ENCODE results near the gene PLBD1.

Gene PLBD1, protein sequence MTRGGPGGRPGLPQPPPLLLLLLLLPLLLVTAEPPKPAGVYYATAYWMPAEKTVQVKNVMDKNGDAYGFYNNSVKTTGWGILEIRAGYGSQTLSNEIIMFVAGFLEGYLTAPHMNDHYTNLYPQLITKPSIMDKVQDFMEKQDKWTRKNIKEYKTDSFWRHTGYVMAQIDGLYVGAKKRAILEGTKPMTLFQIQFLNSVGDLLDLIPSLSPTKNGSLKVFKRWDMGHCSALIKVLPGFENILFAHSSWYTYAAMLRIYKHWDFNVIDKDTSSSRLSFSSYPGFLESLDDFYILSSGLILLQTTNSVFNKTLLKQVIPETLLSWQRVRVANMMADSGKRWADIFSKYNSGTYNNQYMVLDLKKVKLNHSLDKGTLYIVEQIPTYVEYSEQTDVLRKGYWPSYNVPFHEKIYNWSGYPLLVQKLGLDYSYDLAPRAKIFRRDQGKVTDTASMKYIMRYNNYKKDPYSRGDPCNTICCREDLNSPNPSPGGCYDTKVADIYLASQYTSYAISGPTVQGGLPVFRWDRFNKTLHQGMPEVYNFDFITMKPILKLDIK

GRCh38 chr12:14567351-14568162 lies at the start of gene PLBD1:
PLBD1 (minus strand) TSS chr12:14567883; CDS start chr12:14567696, 187 bp downstream.
- no peak for TF ChIP-seq Cebpa-rat (IDR thresholded peaks at IDR 0.05)
- Histone ChIP-seq H4K20me1 (no peaks in the 10 kb centered on the region), H3K4me3 (no peak within 1 kb of the TSS), H3K9ac (no peak within 1 kb of the TSS), H3K27ac (no peak within 1 kb of the TSS), H3K36me3 (no peaks in the 10 kb centered on the region; a peak in 1 of 22 replicates), H3K9me3 (replicated peaks in 1 of 11) (peaks cover 18 to 25% (median 21%) of the 10 kb centered on the region in 11 experiments), H3K27me3 (no peaks in the 10 kb centered on the region), H3K4me2 (no peak within 1 kb of the TSS), H3K4me1 (no peaks in the 10 kb centered on the region)

GRCh38 chr12:14614704-14615121 lies 47.0 kb upstream of the PLBD1 start:
- Histone ChIP-seq H3K4me3 (0 out of 20 replicates have a peak overlapping the region, but pooled peaks of 1 of the 10 experiments have one; percentile 1), H3K9ac (peak overlapping the region in 7 of 11 experiments; percentile 3 to 54 (median 41); a peak in 7 of 22 replicates), H3K9me3 (replicated peaks in 1 of 11) (peaks cover 13 to 40% (median 30%) of the 10 kb centered on the region in 11 experiments), H4K20me1 (no peaks in the 10 kb centered on the region), H3K4me1 (peaks cover 32 to 49% (median 40%) of the 10 kb centered on the region in 10 experiments), H3K27me3 (no peaks in the 10 kb centered on the region), H3K27ac (peak overlapping the region; percentile 22 to 80 (median 70); a peak in 21 of 22 replicates), H3K36me3 (no peaks in the 10 kb centered on the region), H3K4me2 (peak overlapping the region; percentile 66 to 88 (median 76))
- no peak for TF ChIP-seq Cebpa-rat (IDR thresholded peaks at IDR 0.05)

- H3K27me3 ChIP-seq = no peaks in the 10 kb centered on the region
- H3K4me2 ChIP-seq = peak overlapping the region; percentile 66 to 88 (median 76)
- H4K20me1 ChIP-seq = no peaks in the 10 kb centered on the region
- peak overlapping the region; percentile 4 to 80 (median 70); a peak in 20 of 22 replicates for H3K27ac ChIP-seq
- peak overlapping the region in 6 of 11 experiments; percentile 26 to 54 (median 42); a peak in 12 of 22 replicates for H3K9ac ChIP-seq
- peaks cover 32 to 49% (median 40%) of the 10 kb centered on the region in 10 experiments for H3K4me1 ChIP-seq
- H3K36me3 ChIP-seq = no peaks in the 10 kb centered on the region
- TF ChIP-seq Cebpa-rat (IDR thresholded peaks at IDR 0.05) = peak in 3 of 11 experiments; percentile 8 to 39 (median 31); a peak in 3 of 22 replicates
- peaks cover 19 to 45% (median 35%) of the 10 kb centered on the region in 11 experiments for H3K9me3 ChIP-seq (replicated peaks in 1 of 11)
- H3K4me3 ChIP-seq = no peak overlapping the region
These were observed 46.0 kb upstream of the PLBD1 start for GRCh38 chr12:14613718-14614117.

DNA sequence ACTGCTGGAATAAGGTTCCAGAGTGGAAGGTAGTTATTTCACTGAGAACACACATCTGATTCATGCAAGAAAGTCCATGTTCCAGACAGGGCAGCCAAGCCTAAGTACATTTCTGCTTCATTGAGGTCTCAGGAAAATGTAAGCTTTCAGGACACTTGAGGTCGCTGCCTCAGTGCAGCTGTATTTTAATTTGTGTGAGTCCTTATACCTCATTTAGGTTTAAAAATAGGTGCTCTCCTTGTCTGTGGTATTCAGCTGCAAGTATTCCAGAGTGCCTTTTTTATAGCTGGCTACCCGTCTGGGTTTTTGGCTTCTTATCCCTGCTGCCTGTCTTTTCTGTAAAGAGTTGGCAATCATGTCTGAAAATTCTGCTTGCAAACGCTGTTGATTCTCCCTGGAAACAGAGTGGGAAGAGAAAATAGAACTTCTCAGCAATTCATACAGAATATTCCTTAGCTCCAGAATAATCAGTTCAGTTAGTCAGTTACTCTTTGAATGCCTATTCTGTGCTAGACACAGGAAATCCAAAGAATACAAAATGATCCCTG lies 45.3 kb upstream of the PLBD1 start:
- no peaks in the 10 kb centered on the region for H3K27me3 ChIP-seq
- no peak for TF ChIP-seq Cebpa-rat (IDR thresholded peaks at IDR 0.05)
- H3K4me3 ChIP-seq = no peak overlapping the region
- H3K4me1 ChIP-seq = peaks cover 32 to 49% (median 40%) of the 10 kb centered on the region in 10 experiments
- H3K27ac ChIP-seq = peak overlapping the region in 10 of 11 experiments; percentile 50 to 80 (median 70); a peak in 18 of 22 replicates
- peak overlapping the region in 4 of 11 experiments; percentile 41 to 50 (median 44); a peak in 7 of 22 replicates for H3K9ac ChIP-seq
- peaks cover 26 to 52% (median 40%) of the 10 kb centered on the region in 11 experiments for H3K9me3 ChIP-seq (replicated peaks in 1 of 11)
- H4K20me1 ChIP-seq = no peaks in the 10 kb centered on the region
- no peaks in the 10 kb centered on the region for H3K36me3 ChIP-seq
- peak overlapping the region; percentile 66 to 88 (median 76) for H3K4me2 ChIP-seq

- H3K9me3 ChIP-seq (replicated peaks in 1 of 11) = peaks cover 34 to 55% (median 44%) of the 10 kb centered on the region in 11 experiments
- peaks cover 32 to 49% (median 40%) of the 10 kb centered on the region in 10 experiments for H3K4me1 ChIP-seq
- no peaks in the 10 kb centered on the region for H4K20me1 ChIP-seq
- peak overlapping the region in 7 of 11 experiments; percentile 11 to 50 (median 18); a peak in 9 of 22 replicates for H3K4me2 ChIP-seq
- no peak overlapping the region for H3K9ac ChIP-seq
- H3K27me3 ChIP-seq = no peaks in the 10 kb centered on the region
- no peaks in the 10 kb centered on the region for H3K36me3 ChIP-seq
- no peak overlapping the region for H3K4me3 ChIP-seq
- no peak for TF ChIP-seq Cebpa-rat (IDR thresholded peaks at IDR 0.05)
- peak overlapping the region in 2 of 11 experiments; percentile 2 to 28; a peak in 2 of 22 replicates for H3K27ac ChIP-seq
These were observed 44.6 kb upstream of the PLBD1 start for GRCh38 chr12:14612250-14612649.

DNA sequence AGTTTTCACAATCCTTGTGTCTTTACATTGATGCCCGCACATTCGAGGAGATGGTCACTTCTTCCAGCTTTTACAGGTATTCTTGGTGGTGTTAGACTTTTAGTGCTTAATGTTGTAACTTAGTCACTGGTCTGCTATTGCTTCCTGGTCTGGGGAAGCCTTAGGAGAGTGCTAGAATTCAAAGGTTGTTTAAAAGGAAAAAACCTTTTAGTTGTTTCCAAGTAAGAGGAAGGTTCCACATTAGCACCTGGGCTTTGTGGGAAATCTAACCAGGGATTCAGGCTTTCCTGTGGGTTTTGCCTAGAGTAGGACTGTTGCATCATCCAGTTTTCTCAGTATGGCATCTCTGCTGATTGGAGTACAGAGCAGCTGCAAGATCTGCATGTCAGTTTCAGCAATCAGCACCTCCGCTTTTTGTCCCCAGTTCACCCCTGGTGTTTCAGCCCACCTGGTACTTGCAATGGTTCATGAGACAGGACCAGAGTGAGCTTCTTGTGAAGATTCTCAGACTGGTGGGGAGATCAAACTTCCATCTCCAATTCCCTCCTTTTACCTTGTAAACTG lies 44.0 kb upstream of the PLBD1 start:
- H3K9ac ChIP-seq = no peak overlapping the region

GRCh38 chr12:14607568-14607967 lies 39.9 kb upstream of the PLBD1 start:
- Histone ChIP-seq H4K20me1 (no peaks in the 10 kb centered on the region), H3K27me3 (no peaks in the 10 kb centered on the region), H3K27ac (no peak overlapping the region), H3K9ac (no peak overlapping the region), H3K4me3 (no peak overlapping the region), H3K36me3 (no peaks in the 10 kb centered on the region), H3K4me1 (peaks cover 4 to 11% (median 8%) of the 10 kb centered on the region in 10 experiments; a peak in 18 of 20 replicates), H3K9me3 (replicated peaks in 1 of 11) (peaks cover 50 to 89% (median 79%) of the 10 kb centered on the region in 11 experiments), H3K4me2 (no peak overlapping the region)
- TF ChIP-seq Cebpa-rat (IDR thresholded peaks at IDR 0.05) = no peak

More for the DNA sequence above, 44.0 kb upstream of the PLBD1 start:
- no peaks in the 10 kb centered on the region for H3K36me3 ChIP-seq
- H3K9me3 ChIP-seq (replicated peaks in 1 of 11) = peaks cover 32 to 54% (median 47%) of the 10 kb centered on the region in 11 experiments
- H3K27ac ChIP-seq = peak overlapping the region in 2 of 11 experiments; percentile 2 to 28; a peak in 2 of 22 replicates
- H3K27me3 ChIP-seq = no peaks in the 10 kb centered on the region
- H3K4me2 ChIP-seq = peak overlapping the region in 7 of 11 experiments; percentile 11 to 50 (median 18); a peak in 9 of 22 replicates
- peaks cover 32 to 49% (median 40%) of the 10 kb centered on the region in 10 experiments for H3K4me1 ChIP-seq
- no peak overlapping the region for H3K4me3 ChIP-seq
- TF ChIP-seq Cebpa-rat (IDR thresholded peaks at IDR 0.05) = no peak; a peak in 1 of 22 replicates
- H4K20me1 ChIP-seq = no peaks in the 10 kb centered on the region
